Body of pancreas (tissue), 4 donors: ENCODE measurements around the gene ARHGEF7.

Source experiments
- CTCF ChIP-seq, 7 experiments: fragments of 450-650 bp in 4 of 7; fragments of 200-600 bp in 3 of 7; sonication (generic) in 3 of 7; IDR thresholded peaks; one replicate each; pipeline ENCODE4 v1.5.1; 2016 to 2019; ENCODE audit warnings: antibody characterized with exemption in 7 of 7
- POLR2A ChIP-seq, 3 donors: fragments of 450-650 bp; IDR thresholded peaks; one replicate each; pipeline ENCODE4 v1.6.1; 2016; ENCODE audit warnings: antibody characterized with exemption in 3 of 3, mild to moderate bottlenecking in 2 of 3

GRCh38 chr13:111120422-111120821 is 5.3 kb downstream of the ARHGEF7 start:
- TF ChIP-seq CTCF (IDR thresholded peaks at IDR 0.05) (no peak), POLR2A (IDR thresholded peaks at IDR 0.05) (no peak)
